Activated CD8-positive, alpha-beta memory T cell treated with anti-CD3 and anti-CD28 coated beads, Interleukin-2, amount 50 U/mL, for 1 hour (primary cell): ENCODE data around the gene HK2.
"Not testable (repeated sequence)": the region's sequence is repeated elsewhere in the genome, so short reads cannot be mapped to it uniquely, and the experiment has no call there.

Experiments
- DNase-seq: peaks from one replicate; pipeline ENCODE4 v3.0.0-alpha.2; 2020; ENCODE audit errors: extremely low read depth

The HK2 gene

GRCh38 chr2:74834792-74835755 is 1.1 kb downstream of the HK2 start:
- no peak for DNase-seq

GRCh38 chr2:74835831-74836674 is 2.1 kb downstream of the HK2 start:
- DNase-seq = no peak

GRCh38 chr2:74836675-74837401 is 2.9 kb downstream of the HK2 start:
- no peak for DNase-seq

- no peak for DNase-seq
These were observed 7.7 kb downstream of the HK2 start for GRCh38 chr2:74841641-74842040.

- DNase-seq = no peak
These were observed 9.5 kb downstream of the HK2 start for GRCh38 chr2:74843433-74843832.

- DNase-seq = no peak
These were observed 10.0 kb downstream of the HK2 start for GRCh38 chr2:74843899-74844298.

GRCh38 chr2:74844752-74845151 is 10.8 kb downstream of the HK2 start:
- DNase-seq = no peak

- no peak for DNase-seq
These were observed 11.4 kb downstream of the HK2 start for GRCh38 chr2:74845217-74845751.

GRCh38 chr2:74845991-74846390 is 12.1 kb downstream of the HK2 start:
- DNase-seq = no peak

- DNase-seq = no peak
These were observed 12.6 kb downstream of the HK2 start for GRCh38 chr2:74846481-74846880.

- DNase-seq = no peak
These were observed 13.3 kb downstream of the HK2 start for GRCh38 chr2:74847070-74847858.

- no peak for DNase-seq
These were observed 15.4 kb downstream of the HK2 start for GRCh38 chr2:74849228-74849892.

- no peak for DNase-seq
These were observed 16.7 kb downstream of the HK2 start for GRCh38 chr2:74850496-74851190.

- no peak for DNase-seq
These were observed 17.3 kb downstream of the HK2 start for GRCh38 chr2:74851191-74851566.

- not testable (repeated sequence) for DNase-seq
These were observed 19.4 kb downstream of the HK2 start for GRCh38 chr2:74853360-74853759.

- DNase-seq = no peak
These were observed 20.5 kb downstream of the HK2 start for GRCh38 chr2:74854401-74854800.

- DNase-seq = not testable (repeated sequence)
These were observed 21.3 kb downstream of the HK2 start for GRCh38 chr2:74855114-74855707.

- DNase-seq = no peak
These were observed 22.2 kb downstream of the HK2 start for GRCh38 chr2:74856004-74856578.

GRCh38 chr2:74856599-74856998 is 22.7 kb downstream of the HK2 start:
- no peak for DNase-seq
